Esophagus muscularis mucosa (tissue), 3 donors: ENCODE measurements around the gene KIRREL3.

ENCODE experiments used
- CTCF ChIP-seq, 3 experiments: fragments of 200-600 bp in 2 of 3; fragments of 450-650 bp in 1 of 3; sonication (generic) in 2 of 3; IDR thresholded peaks; one replicate each; pipeline ENCODE4 v1.5.1; 2017 to 2019; ENCODE audit warnings: antibody characterized with exemption in 3 of 3, mild to moderate bottlenecking in 2 of 3, moderate library complexity in 1 of 3
- POLR2A ChIP-seq: fragments of 450-650 bp; IDR thresholded peaks from one replicate; pipeline ENCODE4 v1.6.1; 2017; ENCODE audit warnings: antibody characterized with exemption, moderate library complexity, mild to moderate bottlenecking, low read depth

GRCh38 chr11:126512251-126512650 is 488.3 kb downstream of the KIRREL3 start:
- TF ChIP-seq CTCF (IDR thresholded peaks at IDR 0.05), result no peak
- no peak for TF ChIP-seq POLR2A
